GM18873 (cell line): ENCODE data around the gene SLC24A2.

Source experiments
- ATAC-seq: cut with Tn5 transposase; IDR thresholded peaks from one replicate; pipeline ENCODE4 v1.9.1; 2021; ENCODE audit warnings: mild to moderate bottlenecking, moderate library complexity, moderate number of reproducible peaks; ENCODE audit not compliant: unreplicated experiment, low FRiP score

The SLC24A2 gene

GRCh38 chr9:19768798-19769197 is 20.0 kb downstream of the SLC24A2 start:
- no peak for ATAC-seq

- no peak for ATAC-seq
Observed at GRCh38 chr9:19759066-19759465, 29.8 kb downstream of the SLC24A2 start.

DNA sequence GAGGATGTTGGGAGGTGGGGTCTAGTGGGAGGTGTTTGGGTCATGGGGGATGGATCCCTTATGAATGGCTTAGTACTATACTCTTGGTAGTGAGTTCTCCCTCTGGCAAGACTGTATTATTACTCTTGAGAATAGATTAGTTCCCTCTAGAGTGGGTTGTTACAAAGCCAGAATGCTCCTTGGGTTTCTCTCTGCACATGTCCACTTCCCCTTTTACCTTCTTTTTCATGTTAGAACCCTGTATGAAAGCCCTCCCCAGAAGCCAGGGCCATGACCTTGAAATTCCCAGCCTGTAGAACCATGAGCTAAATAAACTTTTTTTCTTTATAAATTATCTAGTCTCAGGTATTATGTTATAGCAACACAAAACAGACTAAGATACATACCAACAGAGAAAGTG is 31.1 kb downstream of the SLC24A2 start:
- no peak for ATAC-seq

- no peak for ATAC-seq
Observed at GRCh38 chr9:19754921-19755320, 33.9 kb downstream of the SLC24A2 start.

- no peak for ATAC-seq
Observed at GRCh38 chr9:19748278-19749126, 40.3 kb downstream of the SLC24A2 start.

DNA sequence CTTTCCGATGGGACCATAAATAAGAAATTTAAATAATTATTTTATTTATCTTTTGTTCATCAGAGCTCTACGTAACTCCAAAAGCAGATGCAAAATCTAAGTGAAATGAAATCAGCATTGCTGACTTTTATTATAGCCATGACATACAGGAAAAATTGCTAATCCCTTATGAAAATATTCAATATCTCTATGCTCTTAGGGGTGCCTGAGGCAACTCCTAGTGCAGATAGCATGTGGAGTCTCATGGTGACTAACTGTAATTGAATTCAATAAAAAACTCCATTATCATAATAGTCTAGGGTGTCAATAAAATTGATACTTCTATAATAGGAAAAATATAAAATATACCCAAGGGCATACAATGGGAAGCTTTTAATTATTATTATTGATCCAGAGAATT is 42.6 kb downstream of the SLC24A2 start:
- ATAC-seq: no peak

- ATAC-seq: no peak
Observed at GRCh38 chr9:19741178-19741577, 47.7 kb downstream of the SLC24A2 start.
